HCT116 (cell line): ENCODE data around the gene LRCH1. TPM values are rescaled to one million over a fixed set of nuclear protein-coding genes. Genes with fewer than 3 reads are reported as not detected.

Experiments
- ATAC-seq: fragments of 200-7000 bp; cut with Tn5 transposase; 2 replicates; pipeline ENCODE4 v1.9.1; 2020; ENCODE audit warnings: mild to moderate bottlenecking, moderate library complexity
- BruUV-seq: library from RNA; stranded (reverse); fragments of 400-500 nt; replicated peaks from 2 replicates; lab custom pipeline; 2021; lab: Mats Ljungman, UMichigan
- CTCF ChIA-PET: fragments of 300-600 bp; sonication (Branson Sonifier 250); formaldehyde crosslinking; loops from one replicate; lab custom pipeline; 2021; ENCODE audit warnings: antibody characterized with exemption; lab: Charles Lee
- POLR2A ChIA-PET: fragments of 300-600, 350-600 bp; sonication (Branson Sonifier 250); formaldehyde crosslinking; loops from one replicate; lab custom pipeline; 2021; ENCODE audit warnings: antibody characterized with exemption; lab: Charles Lee
- RAD21 ChIA-PET, 2 experiments: fragments of 300-600 bp; sonication (Branson Sonifier 250); formaldehyde crosslinking; loops; one replicate each; lab custom pipeline; 2023; ENCODE audit warnings: low total read pairs in 2 of 2; ENCODE audit not compliant: uncharacterized antibody in 2 of 2, unreplicated experiment in 2 of 2, low non-redundant PET in 1 of 2; lab: Charles Lee
- DNase-seq: peaks from one replicate; pipeline ENCODE4 v3.0.0-alpha.2; 2010; ENCODE audit warnings: low read depth, low spot score
- H2AFZ ChIP-seq: fragments of 200-600 bp; shearing (Covaris generic), sonication (generic); 2 replicates; pipeline ENCODE4 v1.6.1; 2017; ENCODE audit warnings: low read depth, mixed run types, mixed read lengths, antibody characterized with exemption, low read length; ENCODE audit not compliant: poor library complexity, severe bottlenecking
- H3K27ac ChIP-seq: 2 replicates; pipeline ENCODE4 v1.5.1; 2012; ENCODE audit warnings: low read depth, low read length
- H3K27me3 ChIP-seq: fragments of 200-600 bp; sonication (generic); 2 replicates; pipeline ENCODE4 v1.6.1; 2016; ENCODE audit warnings: mixed run types, low read length, mixed read lengths; ENCODE audit not compliant: insufficient read depth
- H3K36me3 ChIP-seq, 2 experiments: fragments of 200-500 bp in 1 of 2; fragments of 200-600 bp in 1 of 2; sonication (Bioruptor generic) in 1 of 2; sonication (generic) in 1 of 2; 2 replicates each; pipeline versions ENCODE4 v1.5.1 to v1.6.1; 2014 to 2016; ENCODE audit warnings: low read length in 2 of 2, inconsistent platforms in 1 of 2, mixed read lengths in 1 of 2, mixed run types in 1 of 2; ENCODE audit not compliant: insufficient read depth in 2 of 2, control insufficient read depth in 1 of 2
- H3K4me1 ChIP-seq, 2 experiments: fragments of 200-600 bp in 1 of 2; sonication (generic) in 1 of 2; 2 replicates each; pipeline versions ENCODE4 v1.5.1 to v1.6.1; 2012 to 2017; ENCODE audit warnings: low read length in 2 of 2, inconsistent platforms in 1 of 2, mild to moderate bottlenecking in 1 of 2, mixed read lengths in 1 of 2, mixed run types in 1 of 2, moderate library complexity in 1 of 2; ENCODE audit not compliant: insufficient read depth in 2 of 2, control insufficient read depth in 1 of 2
- H3K4me2 ChIP-seq: fragments of 200-600 bp; sonication (generic); 2 replicates; pipeline ENCODE4 v1.6.1; 2017; ENCODE audit warnings: mixed run types, low read length, mixed read lengths
- H3K4me3 ChIP-seq, 2 experiments: fragments of 200-600 bp in 1 of 2; sonication (generic) in 1 of 2; replicated peaks in 1 of 2; 2 replicates each; pipeline ENCODE4 v1.5.1; 2011 to 2016; ENCODE audit warnings: low read length in 2 of 2, control low read depth in 1 of 2, low read depth in 1 of 2, mild to moderate bottlenecking in 1 of 2, mixed read lengths in 1 of 2, mixed run types in 1 of 2
- H3K79me2 ChIP-seq: fragments of 200-600 bp; sonication (generic); 2 replicates; pipeline ENCODE4 v1.6.1; 2017; ENCODE audit warnings: mild to moderate bottlenecking, mixed run types, low read length, moderate library complexity, mixed read lengths; ENCODE audit not compliant: insufficient read depth
- H3K9ac ChIP-seq: fragments of 200-600 bp; sonication (generic); 2 replicates; pipeline ENCODE4 v1.6.1; 2016; ENCODE audit warnings: low read length, mixed read lengths
- H3K9me2 ChIP-seq: fragments of 200-600 bp; sonication (generic), shearing (Covaris generic); 2 replicates; pipeline ENCODE4 v1.6.1; 2017; ENCODE audit warnings: mixed run types, mild to moderate bottlenecking, moderate library complexity; ENCODE audit not compliant: insufficient read depth
- H3K9me3 ChIP-seq, 2 experiments: fragments of 200-500 bp in 1 of 2; fragments of 200-600 bp in 1 of 2; sonication (Bioruptor generic) in 1 of 2; sonication (generic) in 1 of 2; 2 replicates each; pipeline ENCODE4 v1.6.1; 2014 to 2017; ENCODE audit warnings: low read length in 2 of 2, mixed read lengths in 2 of 2, inconsistent platforms in 1 of 2, low read depth in 1 of 2, mild to moderate bottlenecking in 1 of 2, mixed run types in 1 of 2, moderate library complexity in 1 of 2; ENCODE audit not compliant: control insufficient read depth in 1 of 2, insufficient read depth in 1 of 2
- H4K20me1 ChIP-seq: fragments of 200-600 bp; sonication (generic), shearing (Covaris generic); 2 replicates; pipeline ENCODE4 v1.6.1; 2017; ENCODE audit warnings: mixed run types, mild to moderate bottlenecking, moderate library complexity; ENCODE audit not compliant: insufficient read depth
- ATF3 ChIP-seq: IDR thresholded peaks from 2 replicates; pipeline ENCODE4 v1.6.1; 2012
- CBX3 ChIP-seq: IDR thresholded peaks from 2 replicates; pipeline ENCODE4 v1.6.1; 2012; ENCODE audit warnings: low read depth
- CEBPB ChIP-seq: IDR thresholded peaks from 2 replicates; pipeline ENCODE4 v1.6.1; 2012; ENCODE audit warnings: low read depth
- EGR1 ChIP-seq: IDR thresholded peaks from 2 replicates; pipeline ENCODE4 v1.6.1; 2012; ENCODE audit warnings: low read depth
- ELF1 ChIP-seq: IDR thresholded peaks from 2 replicates; pipeline ENCODE4 v1.6.1; 2012; ENCODE audit warnings: low read depth, borderline replicate concordance
- EZH2phosphoT487 ChIP-seq: fragments of 200-600 bp; IDR thresholded peaks from 2 replicates; pipeline ENCODE4 v1.6.1; 2018; ENCODE audit warnings: antibody characterized with exemption, borderline replicate concordance
- FOSL1 ChIP-seq: IDR thresholded peaks from 2 replicates; pipeline ENCODE4 v1.6.1; 2012; ENCODE audit warnings: low read depth
- MAX ChIP-seq: IDR thresholded peaks from 2 replicates; pipeline ENCODE4 v1.6.1; 2012
- POLR2A ChIP-seq: IDR thresholded peaks from 2 replicates; pipeline ENCODE4 v1.7.0; 2011; ENCODE audit warnings: borderline replicate concordance; ENCODE audit not compliant: insufficient read depth, insufficient read length; ENCODE audit errors: extremely low read depth
- POLR2AphosphoS5 ChIP-seq: IDR thresholded peaks from 2 replicates; pipeline ENCODE4 v1.6.1; 2011; ENCODE audit warnings: mild to moderate bottlenecking, low read depth, low read length, moderate library complexity
- RAD21 ChIP-seq: IDR thresholded peaks from 2 replicates; pipeline ENCODE4 v1.6.1; 2012; ENCODE audit warnings: low read depth, mild to moderate bottlenecking
- REST ChIP-seq: IDR thresholded peaks from 2 replicates; pipeline ENCODE4 v1.6.1; 2012; ENCODE audit warnings: low read depth
- SIN3A ChIP-seq: IDR thresholded peaks from 2 replicates; pipeline ENCODE4 v1.6.1; 2012; ENCODE audit warnings: low read depth
- SRF ChIP-seq: IDR thresholded peaks from 2 replicates; pipeline ENCODE4 v1.6.1; 2012; ENCODE audit warnings: low read depth
- TCF7L2 ChIP-seq: IDR thresholded peaks from 2 replicates; pipeline ENCODE4 v1.7.0; 2011; ENCODE audit warnings: borderline replicate concordance, inconsistent platforms; ENCODE audit not compliant: insufficient read depth, insufficient read length; ENCODE audit errors: extremely low read depth
- YY1 ChIP-seq: IDR thresholded peaks from 2 replicates; pipeline ENCODE4 v1.6.1; 2011; ENCODE audit warnings: low read length, low read depth, moderate library complexity, mild to moderate bottlenecking; ENCODE audit not compliant: insufficient replicate concordance; ENCODE audit errors: extremely low read depth
- ZFX ChIP-seq: fragments of 450-650 bp; IDR thresholded peaks from 2 replicates; pipeline ENCODE4 v1.6.1; 2017
- ZNF274 ChIP-seq: fragments of 200-500 bp; sonication (Bioruptor generic); IDR thresholded peaks from 2 replicates; pipeline ENCODE4 v1.6.1; 2014; ENCODE audit warnings: mild to moderate bottlenecking, low read depth, low read length, inconsistent platforms
- intact Hi-C: fragments of 100-400 bp; cut with micrococcal nuclease; formaldehyde crosslinking; loops from 2 replicates; pipeline ENCODE4 v1.10.0; 2022
- total RNA-seq: library from RNA; stranded (reverse); gene quantifications from one replicate; pipeline ENCODE4 v1.2.1, GENCODE V29; 2021; ENCODE audit not compliant: unreplicated experiment

Gene LRCH1
- total RNA-seq, 1 experiment from 2014 or later, result 15.6 TPM

GRCh38 chr13:46530084-46530935, 22.7 kb upstream of the LRCH1 start:
- ChIA-PET POLR2A (no interaction called here), RAD21 (no interaction called here), CTCF (no interaction called here)
- BruUV-seq, result no TSS peak
- Histone ChIP-seq H3K4me2 (no peak overlapping the region), H2AFZ (no peak overlapping the region), H3K79me2 (no peaks in the 10 kb centered on the region), H3K4me3 (no peak overlapping the region), H3K27ac (no peak overlapping the region), H3K4me1 (no peaks in the 10 kb centered on the region), H4K20me1 (no peaks in the 10 kb centered on the region), H3K9me2 (no peaks in the 10 kb centered on the region), H3K36me3 (no peaks in the 10 kb centered on the region), H3K27me3 (no peaks in the 10 kb centered on the region; the same call in 1 of the 2 replicates), H3K9me3 (no peaks in the 10 kb centered on the region), H3K9ac (no peak overlapping the region)
- intact Hi-C loops, result no loop called here
- ATAC-seq, result no peak
- TF ChIP-seq FOSL1 (no peak), ZFX (no peak)
- no peak for DNase-seq

- ATAC-seq (no peak), DNase-seq (no peak)
- ChIA-PET CTCF (no interaction called here), RAD21 (no interaction called here), POLR2A (no interaction called here)
- Histone ChIP-seq H4K20me1 (no peaks in the 10 kb centered on the region), H3K9me3 (no peaks in the 10 kb centered on the region), H3K4me1 (no peaks in the 10 kb centered on the region), H3K27ac (no peak overlapping the region), H3K9me2 (no peaks in the 10 kb centered on the region), H3K9ac (no peak overlapping the region), H3K27me3 (no peaks in the 10 kb centered on the region; the same call in 1 of the 2 replicates), H3K4me2 (no peak overlapping the region), H3K36me3 (no peaks in the 10 kb centered on the region), H3K79me2 (no peaks in the 10 kb centered on the region)
- BruUV-seq, result no TSS peak
- intact Hi-C loops, result no loop called here
- TF ChIP-seq EGR1, result no peak
- no peak for TF ChIP-seq CBX3
- TF ChIP-seq CEBPB, result no peak
- TF ChIP-seq ELF1, result no peak
- no peak for TF ChIP-seq ZNF274
- no peak for TF ChIP-seq YY1
- no peak for TF ChIP-seq SIN3A
- TF ChIP-seq RAD21, result no peak
- no peak for TF ChIP-seq TCF7L2
- TF ChIP-seq ZFX, result no peak
- no peak for TF ChIP-seq ATF3
- no peak for TF ChIP-seq EZH2phosphoT487
- no peak for TF ChIP-seq FOSL1
- TF ChIP-seq POLR2AphosphoS5, result no peak
- TF ChIP-seq SRF, result no peak
- TF ChIP-seq REST, result no peak
- no peak for TF ChIP-seq MAX
- no peak for TF ChIP-seq POLR2A
- TF ChIP-seq, all 23 proteins: peak for 0
- Histone ChIP-seq H2AFZ (no peak overlapping the region), H3K4me3 (no peak overlapping the region)
Measured at GRCh38 chr13:46531953-46532352, 21.0 kb upstream of the LRCH1 start.
